H9 (cell line): ENCODE measurements around the gene LYZL2. TPM values are rescaled to one million over a fixed set of nuclear protein-coding genes. Genes with fewer than 3 reads are reported as not detected.
A peak's percentile ranks its signal among the peaks of the same experiment; 100 is the strongest.
"Not testable (repeated sequence)": the region's sequence is repeated elsewhere in the genome, so short reads cannot be mapped to it uniquely, and the experiment has no call there.

ENCODE experiments used
- DNase-seq: peaks from one replicate; pipeline ENCODE4 v3.0.0-alpha.2; 2017
- H2AFZ ChIP-seq: one replicate; pipeline ENCODE4 v1.6.1; 2013; ENCODE audit warnings: mild to moderate bottlenecking, low read length, control low read depth, moderate library complexity
- H2AK5ac ChIP-seq: 2 replicates; pipeline ENCODE4 v1.6.1; 2013; ENCODE audit warnings: low read length, control low read depth, mixed read lengths; ENCODE audit not compliant: insufficient read length
- H2BK120ac ChIP-seq: one replicate; pipeline ENCODE4 v1.6.1; 2013; ENCODE audit warnings: low read depth, mild to moderate bottlenecking, low read length, control low read depth, inconsistent platforms; ENCODE audit not compliant: poor library complexity, severe bottlenecking
- H2BK12ac ChIP-seq: 2 replicates; pipeline ENCODE4 v1.6.1; 2013; ENCODE audit warnings: low read length, control low read depth, mixed read lengths, low read depth; ENCODE audit not compliant: insufficient read length
- H2BK15ac ChIP-seq: 2 replicates; pipeline ENCODE4 v1.6.1; 2013; ENCODE audit warnings: low read depth, low read length, control low read depth
- H2BK20ac ChIP-seq: one replicate; pipeline ENCODE4 v1.6.1; 2013; ENCODE audit warnings: low read depth, mild to moderate bottlenecking, low read length, control low read depth, inconsistent platforms; ENCODE audit not compliant: poor library complexity, severe bottlenecking
- H2BK5ac ChIP-seq: 2 replicates; pipeline ENCODE4 v1.6.1; 2013; ENCODE audit warnings: low read length, control low read depth, mixed read lengths; ENCODE audit not compliant: insufficient read length
- H3K14ac ChIP-seq: 2 replicates; pipeline ENCODE4 v1.6.1; 2013; ENCODE audit warnings: low read length, control low read depth; ENCODE audit not compliant: insufficient read depth
- H3K18ac ChIP-seq: 2 replicates; pipeline ENCODE4 v1.6.1; 2013; ENCODE audit warnings: low read depth, mild to moderate bottlenecking, mixed read lengths, low read length, control low read depth; ENCODE audit not compliant: insufficient read length
- H3K23ac ChIP-seq: 2 replicates; pipeline ENCODE4 v1.6.1; 2013; ENCODE audit warnings: low read length, control low read depth, mixed read lengths, low read depth; ENCODE audit not compliant: insufficient read length
- H3K23me2 ChIP-seq: 2 replicates; pipeline ENCODE4 v1.6.1; 2013; ENCODE audit warnings: low read depth, mild to moderate bottlenecking, mixed read lengths, low read length, control low read depth; ENCODE audit not compliant: insufficient read length, poor library complexity, severe bottlenecking
- H3K27ac ChIP-seq: 2 replicates; pipeline ENCODE4 v1.5.1; 2013; ENCODE audit warnings: low read length, control low read depth, mixed read lengths, low read depth; ENCODE audit not compliant: insufficient read length
- H3K27me3 ChIP-seq: 2 replicates; pipeline ENCODE4 v1.6.1; 2013; ENCODE audit warnings: low read length, control low read depth, inconsistent platforms; ENCODE audit not compliant: insufficient read depth
- H3K4ac ChIP-seq: 2 replicates; pipeline ENCODE4 v1.6.1; 2013; ENCODE audit warnings: low read depth, mild to moderate bottlenecking, control low read depth, inconsistent platforms, low read length, moderate library complexity
- H3K4me1 ChIP-seq: 2 replicates; pipeline ENCODE4 v1.6.1; 2013; ENCODE audit warnings: low read length, control low read depth, inconsistent platforms; ENCODE audit not compliant: insufficient read depth
- H3K4me2 ChIP-seq: 2 replicates; pipeline ENCODE4 v1.6.1; 2013; ENCODE audit warnings: low read length, control low read depth, mixed read lengths; ENCODE audit not compliant: insufficient read length, insufficient read depth
- H3K56ac ChIP-seq: 2 replicates; pipeline ENCODE4 v1.6.1; 2013; ENCODE audit warnings: low read depth, mild to moderate bottlenecking, mixed read lengths, low read length, control low read depth; ENCODE audit not compliant: insufficient read length
- H3K79me1 ChIP-seq: 2 replicates; pipeline ENCODE4 v1.6.1; 2013; ENCODE audit warnings: low read depth, mild to moderate bottlenecking, moderate library complexity, low read length, control low read depth, inconsistent platforms; ENCODE audit not compliant: insufficient read depth, poor library complexity, severe bottlenecking
- H3K79me2 ChIP-seq: 2 replicates; pipeline ENCODE4 v1.6.1; 2013; ENCODE audit warnings: low read length, control low read depth, inconsistent platforms; ENCODE audit not compliant: insufficient read depth
- H3K9ac ChIP-seq: 2 replicates; pipeline ENCODE4 v1.6.1; 2013; ENCODE audit warnings: low read length, control low read depth, mixed read lengths; ENCODE audit not compliant: insufficient read length; ENCODE audit errors: extremely low read depth
- H3K9me3 ChIP-seq: one replicate; pipeline ENCODE4 v1.6.1; 2013; ENCODE audit warnings: low read depth, low read length, inconsistent platforms; ENCODE audit not compliant: control insufficient read depth
- H3T11ph ChIP-seq: one replicate; pipeline ENCODE4 v1.6.1; 2013; ENCODE audit warnings: mild to moderate bottlenecking, low read length, control low read depth, inconsistent platforms
- H4K20me1 ChIP-seq: one replicate; pipeline ENCODE4 v1.6.1; 2013; ENCODE audit not compliant: control insufficient read depth, insufficient read length, insufficient read depth
- H4K5ac ChIP-seq: 2 replicates; pipeline ENCODE4 v1.6.1; 2013; ENCODE audit warnings: low read depth, mild to moderate bottlenecking, mixed read lengths, low read length, control low read depth; ENCODE audit not compliant: insufficient read length
- H4K8ac ChIP-seq: replicated peaks from 2 replicates; pipeline ENCODE4 v1.6.1; 2013; ENCODE audit warnings: low read length, control low read depth, mixed read lengths, low read depth; ENCODE audit not compliant: insufficient read length
- H4K91ac ChIP-seq: 2 replicates; pipeline ENCODE4 v1.6.1; 2013; ENCODE audit warnings: low read depth, mild to moderate bottlenecking, moderate library complexity, mixed read lengths, low read length, control low read depth; ENCODE audit not compliant: insufficient read length
- H3K27ac Mint-ChIP-seq, 3 experiments: 2 replicates in 2 of 3; 3 replicates in 1 of 3; pipeline ENCODE4 v1.8.0; 2020 to 2021; ENCODE audit warnings: mixed read lengths in 3 of 3, mild to moderate bottlenecking in 1 of 3, moderate library complexity in 1 of 3
- H3K27me3 Mint-ChIP-seq: 2 replicates; pipeline ENCODE4 v1.8.0; 2021; ENCODE audit warnings: low read depth, mild to moderate bottlenecking, moderate library complexity, mixed read lengths
- H3K36me3 Mint-ChIP-seq, 3 experiments: 2 replicates in 2 of 3; 3 replicates in 1 of 3; pipeline ENCODE4 v1.8.0; 2020 to 2021; ENCODE audit warnings: low read depth in 3 of 3, mixed read lengths in 3 of 3; ENCODE audit not compliant: insufficient read depth in 1 of 3
- H3K4me1 Mint-ChIP-seq, 2 experiments: 2 replicates each; pipeline ENCODE4 v1.8.0; 2020; ENCODE audit warnings: mixed read lengths in 2 of 2
- H3K4me3 Mint-ChIP-seq, 2 experiments: 2 replicates in 1 of 2; 3 replicates in 1 of 2; pipeline ENCODE4 v1.8.0; 2020 to 2021; ENCODE audit warnings: mild to moderate bottlenecking in 2 of 2, mixed read lengths in 2 of 2, moderate library complexity in 1 of 2
- H3K9me3 Mint-ChIP-seq, 2 experiments: 2 replicates in 1 of 2; 3 replicates in 1 of 2; pipeline ENCODE4 v1.8.0; 2020; ENCODE audit warnings: mild to moderate bottlenecking in 2 of 2, mixed read lengths in 2 of 2, moderate library complexity in 1 of 2
- WGBS: extraction: QIAGEN DNeasy Blood & Tissue Kit; methylation state at CpG from one replicate; pipeline ENCODE4 v1.1.7; 2013; ENCODE audit warnings: missing lambda C conversion rate, low lambda C conversion rate, mixed read lengths; ENCODE audit not compliant: insufficient read length; ENCODE audit errors: extremely low coverage; 5-methylcytosine and 5-hydroxymethylcytosine counted together
- total RNA-seq: library from RNA; stranded (reverse); gene quantifications from 2 replicates; pipeline ENCODE4 v1.2.1, GENCODE V29; 2021

Gene LYZL2
- total RNA-seq, 1 experiment from 2014 or later, result not detected

- not testable (repeated sequence) for H3K4ac ChIP-seq, H2AK5ac ChIP-seq, H3K56ac ChIP-seq, H3K79me2 ChIP-seq, H3K27me3 ChIP-seq, H3T11ph ChIP-seq, H4K91ac ChIP-seq, H3K4me2 ChIP-seq, H3K27ac Mint-ChIP-seq, DNase-seq, H3K79me1 ChIP-seq, H3K4me1 ChIP-seq, H3K23ac ChIP-seq, H3K36me3 Mint-ChIP-seq, H4K20me1 ChIP-seq, H2BK12ac ChIP-seq, H3K23me2 ChIP-seq, H3K18ac ChIP-seq, H2BK20ac ChIP-seq, H4K8ac ChIP-seq, H2BK5ac ChIP-seq, H3K27ac ChIP-seq, H3K9me3 Mint-ChIP-seq, H4K5ac ChIP-seq, H2BK15ac ChIP-seq, H3K9ac ChIP-seq, H3K27me3 Mint-ChIP-seq, H2BK120ac ChIP-seq, H3K9me3 ChIP-seq, H3K14ac ChIP-seq, H2AFZ ChIP-seq
- Mint-ChIP-seq H3K4me3 (peak overlapping the region in 1 of 2 experiments; percentile 15; a peak in 1 of 5 replicates), H3K4me1 (peaks cover 11 to 26% of the 10 kb centered on the region in 2 experiments)
- no CpG with 5 or more reads among the region's 7 CpGs for WGBS
These were observed 33.9 kb upstream of the LYZL2 start for GRCh38 chr10:30663403-30663802.
